NT2/D1 (cell line): Measurements from ENCODE around the gene SIL1.

Source experiments
- SUZ12 ChIP-seq: IDR thresholded peaks from 2 replicates; pipeline ENCODE4 v1.6.1; 2011; ENCODE audit not compliant: insufficient read length, insufficient read depth; ENCODE audit errors: extremely low read depth
- YY1 ChIP-seq: IDR thresholded peaks from 2 replicates; pipeline ENCODE4 v1.6.1; 2011; ENCODE audit not compliant: insufficient read length, insufficient read depth
- ZNF274 ChIP-seq: IDR thresholded peaks from 2 replicates; pipeline ENCODE4 v1.6.1; 2011; ENCODE audit warnings: mild to moderate bottlenecking, low read depth, low read length

DNA sequence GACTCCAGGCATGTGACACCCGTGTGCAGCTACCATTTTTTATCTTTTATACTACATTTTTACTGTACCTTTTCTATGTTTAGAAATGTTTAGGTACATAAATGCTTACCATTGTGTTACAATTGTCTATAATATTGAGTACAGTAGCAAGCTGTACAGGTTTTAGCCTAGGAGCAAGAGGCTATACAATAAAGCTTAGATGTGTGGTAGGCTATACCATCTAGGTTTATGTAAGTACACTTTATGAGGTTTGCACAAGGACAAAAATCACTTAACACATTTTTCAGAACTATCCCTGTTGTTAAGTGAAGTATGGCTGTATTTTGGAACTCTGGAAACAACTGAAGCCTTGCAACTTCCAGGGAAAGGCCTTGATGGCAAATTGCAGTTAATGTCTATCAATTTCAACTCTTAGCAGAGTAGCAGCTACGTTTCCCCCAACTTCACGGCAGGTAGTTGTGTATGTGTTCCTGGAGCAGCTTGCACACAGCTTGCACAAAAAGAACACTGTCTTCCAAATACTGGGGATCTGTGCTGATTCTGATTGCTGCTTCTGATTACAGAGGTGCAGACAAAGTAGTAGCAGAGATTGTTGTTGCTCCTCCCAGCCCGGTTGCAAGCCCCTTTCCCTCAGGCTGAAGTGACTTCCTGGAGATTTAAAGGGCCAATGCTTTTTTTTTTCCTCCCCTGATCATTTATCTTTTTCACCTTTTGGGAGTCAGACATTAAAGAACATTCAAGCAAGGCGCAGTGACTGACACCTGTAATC, 30.0 kb downstream of the SIL1 start:
- TF ChIP-seq ZNF274 = no peak
- no peak for TF ChIP-seq YY1
- TF ChIP-seq SUZ12 = no peak
